Peyer's patch (tissue), 4 donors: ENCODE results near the gene ZNF236. TPM values are rescaled to one million over a fixed set of nuclear protein-coding genes. Genes with fewer than 3 reads are reported as not detected.

Experiments
- DNase-seq, 3 donors: peaks; one replicate each; pipeline ENCODE4 v3.0.0-alpha.2; 2017 to 2019
- H3K27ac ChIP-seq, 4 donors: fragments of 200-600 bp; sonication (generic); one replicate each; pipeline ENCODE4 v1.5.1; 2016 to 2019
- H3K27me3 ChIP-seq, 2 donors: fragments of 200-600 bp; sonication (generic); one replicate each; pipeline ENCODE4 v1.5.1; 2019
- H3K36me3 ChIP-seq, 3 donors: fragments of 200-600 bp; sonication (generic); one replicate each; pipeline ENCODE4 v1.5.1; 2016 to 2019
- H3K4me1 ChIP-seq, 4 donors: fragments of 200-600 bp; sonication (generic); one replicate each; pipeline ENCODE4 v1.5.1; 2016 to 2019
- H3K4me3 ChIP-seq, 4 donors: fragments of 200-600 bp; sonication (generic); 1 replicate in 3 of 4; 2 replicates in 1 of 4; pipeline ENCODE4 v1.5.1; 2016 to 2019; ENCODE audit warnings: mild to moderate bottlenecking in 1 of 4
- H3K9me3 ChIP-seq, 4 donors: fragments of 200-600 bp; sonication (generic); one replicate each; pipeline ENCODE4 v1.5.1; 2016 to 2019; ENCODE audit warnings: mild to moderate bottlenecking in 1 of 4
- POLR2A ChIP-seq, 2 donors: fragments of 450-650 bp; IDR thresholded peaks; one replicate each; pipeline ENCODE4 v1.5.1; 2017; ENCODE audit warnings: antibody characterized with exemption in 2 of 2, mild to moderate bottlenecking in 2 of 2, moderate library complexity in 2 of 2
- total RNA-seq, 4 donors: library from RNA; depleted of rRNA; stranded (reverse); fragments of >200 nt; gene quantifications; one replicate each; pipeline ENCODE4 v1.1.0, GENCODE V29; 2016
- TF ChIP-seq, protein P1 (sequence below), 6 experiments: fragments of 450-650 bp in 4 of 6; fragments of 200-600 bp in 2 of 6; sonication (generic) in 1 of 6; IDR thresholded peaks; one replicate each; pipeline ENCODE4 v1.5.1; 2017 to 2019; ENCODE audit warnings: antibody characterized with exemption in 6 of 6, mild to moderate bottlenecking in 3 of 6, moderate library complexity in 1 of 6

Gene ZNF236
- total RNA-seq, 4 donors from 2014 or later = 13.8 to 57.8 (median 27.7) TPM

DNA sequence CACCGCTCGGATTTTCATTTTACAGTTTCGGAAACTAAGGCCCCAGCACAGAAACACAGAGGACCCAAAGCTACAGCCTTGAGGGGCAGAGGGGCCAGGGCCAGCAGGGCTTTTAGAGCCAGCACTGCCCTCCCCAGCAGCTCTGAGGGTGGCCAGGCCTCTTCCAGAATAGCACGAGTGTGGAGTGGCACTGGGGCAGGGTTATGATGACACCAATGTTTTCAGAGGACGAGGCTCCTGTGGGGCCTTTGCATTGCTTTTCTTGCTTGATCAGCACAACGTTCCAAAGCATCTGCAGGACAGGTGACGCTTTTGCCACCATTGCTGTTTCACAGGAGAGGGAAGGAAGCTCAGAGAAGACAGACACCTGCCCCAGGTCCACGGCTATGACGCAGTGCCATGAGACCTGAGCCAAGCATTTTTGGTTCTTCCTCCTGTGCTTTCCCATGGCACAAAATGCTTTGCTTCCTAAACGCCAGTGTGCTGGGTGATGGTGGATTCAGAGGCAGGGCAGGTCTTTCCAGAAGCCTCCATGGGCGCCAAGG, 183.4 kb downstream of the ZNF236 start:
- no peak overlapping the region for H3K4me3 ChIP-seq
- DNase-seq = no peak
- H3K9me3 ChIP-seq = no peaks in the 10 kb centered on the region
- no peaks in the 10 kb centered on the region for H3K4me1 ChIP-seq
- peaks cover 0 to 4% (median 0%) of the 10 kb centered on the region in 3 donors for H3K36me3 ChIP-seq
- H3K27me3 ChIP-seq = no peaks in the 10 kb centered on the region
- TF ChIP-seq, protein P1, sequence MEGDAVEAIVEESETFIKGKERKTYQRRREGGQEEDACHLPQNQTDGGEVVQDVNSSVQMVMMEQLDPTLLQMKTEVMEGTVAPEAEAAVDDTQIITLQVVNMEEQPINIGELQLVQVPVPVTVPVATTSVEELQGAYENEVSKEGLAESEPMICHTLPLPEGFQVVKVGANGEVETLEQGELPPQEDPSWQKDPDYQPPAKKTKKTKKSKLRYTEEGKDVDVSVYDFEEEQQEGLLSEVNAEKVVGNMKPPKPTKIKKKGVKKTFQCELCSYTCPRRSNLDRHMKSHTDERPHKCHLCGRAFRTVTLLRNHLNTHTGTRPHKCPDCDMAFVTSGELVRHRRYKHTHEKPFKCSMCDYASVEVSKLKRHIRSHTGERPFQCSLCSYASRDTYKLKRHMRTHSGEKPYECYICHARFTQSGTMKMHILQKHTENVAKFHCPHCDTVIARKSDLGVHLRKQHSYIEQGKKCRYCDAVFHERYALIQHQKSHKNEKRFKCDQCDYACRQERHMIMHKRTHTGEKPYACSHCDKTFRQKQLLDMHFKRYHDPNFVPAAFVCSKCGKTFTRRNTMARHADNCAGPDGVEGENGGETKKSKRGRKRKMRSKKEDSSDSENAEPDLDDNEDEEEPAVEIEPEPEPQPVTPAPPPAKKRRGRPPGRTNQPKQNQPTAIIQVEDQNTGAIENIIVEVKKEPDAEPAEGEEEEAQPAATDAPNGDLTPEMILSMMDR (IDR thresholded peaks at IDR 0.05) = no peak
- TF ChIP-seq POLR2A (IDR thresholded peaks at IDR 0.05) = no peak
- H3K27ac ChIP-seq = peak overlapping the region in 1 of 4 donors; percentile 25

- peak overlapping the region in 1 of 4 donors; percentile 25 for H3K27ac ChIP-seq
- H3K4me1 ChIP-seq = no peaks in the 10 kb centered on the region
- peaks cover 0 to 4% (median 0%) of the 10 kb centered on the region in 3 donors for H3K36me3 ChIP-seq
- no peak overlapping the region for H3K4me3 ChIP-seq
- H3K27me3 ChIP-seq = no peaks in the 10 kb centered on the region
- H3K9me3 ChIP-seq = no peaks in the 10 kb centered on the region
- TF ChIP-seq POLR2A (IDR thresholded peaks at IDR 0.05) = no peak
- TF ChIP-seq, protein P1 (IDR thresholded peaks at IDR 0.05) = no peak
- DNase-seq = no peak
Measured at GRCh38 chr18:77006305-77007175, 184.2 kb downstream of the ZNF236 start.

DNA sequence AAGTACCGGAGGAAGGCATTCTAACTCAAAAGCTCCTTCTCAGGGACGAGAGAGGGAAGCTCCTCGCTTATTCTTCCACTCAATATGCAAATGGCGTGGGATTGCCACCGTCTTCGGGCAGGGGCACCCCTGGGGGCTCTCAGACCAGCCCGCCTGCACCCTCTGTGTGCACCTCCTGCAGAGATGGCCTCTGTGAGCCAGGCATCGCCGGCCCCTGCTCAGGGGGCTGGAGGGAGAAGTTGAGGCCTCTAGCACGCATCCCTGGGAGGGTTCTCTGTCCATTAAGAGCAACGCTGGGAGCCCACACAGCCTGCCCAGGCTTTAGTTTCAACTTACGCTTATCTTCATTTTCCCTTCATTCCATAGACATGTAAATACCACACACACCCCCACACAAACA, 184.9 kb downstream of the ZNF236 start:
- no peak for TF ChIP-seq POLR2A (IDR thresholded peaks at IDR 0.05)
- TF ChIP-seq, protein P1 (IDR thresholded peaks at IDR 0.05) = no peak
- Histone ChIP-seq H3K4me3 (no peak overlapping the region), H3K4me1 (no peaks in the 10 kb centered on the region), H3K36me3 (peaks cover 0 to 6% (median 0%) of the 10 kb centered on the region in 3 donors), H3K9me3 (no peaks in the 10 kb centered on the region), H3K27me3 (no peaks in the 10 kb centered on the region), H3K27ac (no peak overlapping the region)
- DNase-seq = no peak

GRCh38 chr18:77008006-77008405, 185.6 kb downstream of the ZNF236 start:
- Histone ChIP-seq H3K9me3 (no peaks in the 10 kb centered on the region), H3K4me3 (no peak overlapping the region), H3K27me3 (no peaks in the 10 kb centered on the region), H3K36me3 (peaks cover 0 to 8% (median 0%) of the 10 kb centered on the region in 3 donors), H3K27ac (no peak overlapping the region), H3K4me1 (no peaks in the 10 kb centered on the region)
- peak in 1 of 3 donors; percentile 11 for DNase-seq
- TF ChIP-seq, protein P1 (IDR thresholded peaks at IDR 0.05) = no peak
- no peak for TF ChIP-seq POLR2A (IDR thresholded peaks at IDR 0.05)

- Histone ChIP-seq H3K4me1 (no peaks in the 10 kb centered on the region), H3K9me3 (no peaks in the 10 kb centered on the region), H3K4me3 (no peak overlapping the region), H3K36me3 (peaks cover 0 to 8% (median 0%) of the 10 kb centered on the region in 3 donors), H3K27ac (no peak overlapping the region), H3K27me3 (no peaks in the 10 kb centered on the region)
- no peak for TF ChIP-seq POLR2A (IDR thresholded peaks at IDR 0.05)
- TF ChIP-seq, protein P1 (IDR thresholded peaks at IDR 0.05) = no peak
- DNase-seq = no peak
Measured at GRCh38 chr18:77008576-77009315, 186.4 kb downstream of the ZNF236 start.
